Activated naive CD4-positive, alpha-beta T cell treated with anti-CD3 and anti-CD28 coated beads for 36 hours (primary cell): ENCODE measurements around the gene KIF2A. TPM values are rescaled to one million over a fixed set of nuclear protein-coding genes. Genes with fewer than 3 reads are reported as not detected.

Experiments
- total RNA-seq, 2 experiments: library from RNA; stranded (reverse); gene quantifications; one replicate each; pipeline ENCODE4 v1.2.3, GENCODE V29; 2021

The KIF2A gene
- total RNA-seq, 2 experiments from 2014 or later, result 101 to 117 TPM

Other genes with a start within 250 kb of the KIF2A start
- gene DIMT1, start 97.7 kb downstream of the KIF2A start, total RNA-seq, result 10 to 100 TPM; 47.4 to 48.4 TPM
- gene IPO11, start 106.6 kb downstream of the KIF2A start, total RNA-seq, result 10 to 100 TPM; 54.8 to 57.2 TPM